ENCODE results near the gene GNL2. TPM values are rescaled to one million over a fixed set of nuclear protein-coding genes. Genes with fewer than 3 reads are reported as not detected.

Gene GNL2
- 10 to 100 TPM; 13.6 to 84.7 (median 26.4) TPM for total RNA-seq
- polyA plus RNA-seq = 100 to 1,000 TPM; 132 to 462 (median 225) TPM
- long read RNA-seq, donor 1, transcript GNL2-202 (4 exons, 2,409 nt) = major isoform, 31 of 56 reads
- long read RNA-seq, donor 1, partial matches to known transcripts = 17 of 56 reads
- long read RNA-seq, donor 1, other reads (novel, unspliced or antisense) = 0 of 56 reads
- long read RNA-seq, donor 2, transcript GNL2-202 (4 exons, 2,409 nt) = major isoform, 22 of 25 reads
- long read RNA-seq, donor 2, partial matches to known transcripts = 0 of 25 reads
- long read RNA-seq, donor 2, other reads (novel, unspliced or antisense) = 0 of 25 reads
- long read RNA-seq, donor 3, transcript GNL2-202 (4 exons, 2,409 nt) = major isoform, 19 of 37 reads
- long read RNA-seq, donor 3, partial matches to known transcripts = 14 of 37 reads
- long read RNA-seq, donor 3, other reads (novel, unspliced or antisense) = 0 of 37 reads
- long read RNA-seq, donor 4, transcript GNL2-201 (16 exons, 2,334 nt) = major isoform, 11 of 15 reads
- long read RNA-seq, donor 4, partial matches to known transcripts = 4 of 15 reads
- long read RNA-seq, donor 4, other reads (novel, unspliced or antisense) = 0 of 15 reads
- long read RNA-seq, donor 5, transcript GNL2-201 (16 exons, 2,334 nt) = major isoform, 32 of 37 reads
- long read RNA-seq, donor 5, partial matches to known transcripts = 2 of 37 reads
- long read RNA-seq, donor 5, other reads (novel, unspliced or antisense) = 3 of 37 reads
- long read RNA-seq, donor 6, partial matches to known transcripts = 6 of 12 reads
- long read RNA-seq, donor 6, other reads (novel, unspliced or antisense) = 2 of 12 reads
- long read RNA-seq, donor 7, transcript GNL2-202 (4 exons, 2,409 nt) = major isoform, 13 of 27 reads
- long read RNA-seq, donor 7, partial matches to known transcripts = 11 of 27 reads
- long read RNA-seq, donor 7, other reads (novel, unspliced or antisense) = 0 of 27 reads
- long read RNA-seq, donor 8, transcript GNL2-202 (4 exons, 2,409 nt) = major isoform, 44 of 66 reads
- long read RNA-seq, donor 8, partial matches to known transcripts = 18 of 66 reads
- long read RNA-seq, donor 8, other reads (novel, unspliced or antisense) = 0 of 66 reads
- long read RNA-seq, donor 9, transcript GNL2-202 (4 exons, 2,409 nt) = major isoform, 17 of 33 reads
- long read RNA-seq, donor 9, partial matches to known transcripts = 12 of 33 reads
- long read RNA-seq, donor 9, other reads (novel, unspliced or antisense) = 0 of 33 reads
- long read RNA-seq, donor 10, transcript GNL2-202 (4 exons, 2,409 nt) = major isoform, 18 of 31 reads
- long read RNA-seq, donor 10, partial matches to known transcripts = 11 of 31 reads
- long read RNA-seq, donor 10, other reads (novel, unspliced or antisense) = 0 of 31 reads

GRCh38 chr1:37595440-37596181, at the start of gene GNL2:
GNL2 (minus strand) TSS chr1:37595937; CDS start chr1:37595822, 115 bp downstream.
- peak; percentile 96 to 99 (median 97) for DNase-seq
- 0 to 1% (median 1%) methylated on average over 33 to 51 of the region's 51 CpGs for WGBS, 4 donors
- H3K27me3 ChIP-seq = no peaks in the 10 kb centered on the region
- peak within 1 kb of the TSS; percentile 47 to 87 (median 74) for H3K4me3 ChIP-seq
- peaks cover 6 to 24% of the 10 kb centered on the region in 2 donors for H3K4me1 ChIP-seq (replicated peaks in 1 of 2)
- H3K27ac ChIP-seq = peak within 1 kb of the TSS in 4 of 5 donors; percentile 68 to 92 (median 76)
- peaks cover 0 to 25% of the 10 kb centered on the region in 2 donors for H3K36me3 ChIP-seq (replicated peaks in 1 of 2)
- TF ChIP-seq CTCF (IDR thresholded peaks at IDR 0.05) = peak in 1 of 6 experiments; percentile 5
- TF ChIP-seq POLR2A (IDR thresholded peaks at IDR 0.05) = peak; percentile 45 to 77
- no peaks in the 10 kb centered on the region for H3K9me3 ChIP-seq (replicated peaks in 1 of 3)
- intact Hi-C loops (cut with DNase I) = loop anchor here in 1 of 2 donors (5.0 kb wide), 1 partner anchor 87 kb away; no protein-coding TSS in a partner anchor

GRCh38 chr1:37641059-37641458, 45.3 kb upstream of the GNL2 start:
- no peak overlapping the region for H3K4me3 ChIP-seq
- H3K27ac ChIP-seq = no peak overlapping the region
- intact Hi-C loops (cut with DNase I) = no loop called here
- no peaks in the 10 kb centered on the region for H3K4me1 ChIP-seq (replicated peaks in 1 of 2)
- no peak for DNase-seq
- WGBS, 4 donors = 91 to 100% (median 94%) methylated on average over 1 of the region's 1 CpG
- no peaks in the 10 kb centered on the region for H3K27me3 ChIP-seq
- TF ChIP-seq CTCF (IDR thresholded peaks at IDR 0.05) (no peak), POLR2A (IDR thresholded peaks at IDR 0.05) (no peak)
- no peaks in the 10 kb centered on the region for H3K36me3 ChIP-seq (replicated peaks in 1 of 2)
- no peaks in the 10 kb centered on the region for H3K9me3 ChIP-seq (replicated peaks in 1 of 3)

GRCh38 chr1:37636435-37636834, 40.7 kb upstream of the GNL2 start:
- H3K27ac ChIP-seq = no peak overlapping the region
- H3K36me3 ChIP-seq (replicated peaks in 1 of 2) = no peaks in the 10 kb centered on the region
- 58 to 68% (median 61%) methylated on average over 5 to 6 of the region's 6 CpGs for WGBS, 4 donors
- H3K27me3 ChIP-seq = peaks cover 39% of the 10 kb centered on the region
- no peaks in the 10 kb centered on the region for H3K9me3 ChIP-seq (replicated peaks in 1 of 3)
- no peak for TF ChIP-seq CTCF (IDR thresholded peaks at IDR 0.05)
- TF ChIP-seq POLR2A (IDR thresholded peaks at IDR 0.05) = no peak
- intact Hi-C loops (cut with DNase I) = no loop called here
- no peaks in the 10 kb centered on the region for H3K4me1 ChIP-seq (replicated peaks in 1 of 2)
- DNase-seq = no peak
- H3K4me3 ChIP-seq = no peak overlapping the region
